ENCODE results near the gene TCF20. TPM values are rescaled to one million over a fixed set of nuclear protein-coding genes. Genes with fewer than 3 reads are reported as not detected.

Gene TCF20
- total RNA-seq, 1 donor from 2014 or later, result 112 TPM

DNA sequence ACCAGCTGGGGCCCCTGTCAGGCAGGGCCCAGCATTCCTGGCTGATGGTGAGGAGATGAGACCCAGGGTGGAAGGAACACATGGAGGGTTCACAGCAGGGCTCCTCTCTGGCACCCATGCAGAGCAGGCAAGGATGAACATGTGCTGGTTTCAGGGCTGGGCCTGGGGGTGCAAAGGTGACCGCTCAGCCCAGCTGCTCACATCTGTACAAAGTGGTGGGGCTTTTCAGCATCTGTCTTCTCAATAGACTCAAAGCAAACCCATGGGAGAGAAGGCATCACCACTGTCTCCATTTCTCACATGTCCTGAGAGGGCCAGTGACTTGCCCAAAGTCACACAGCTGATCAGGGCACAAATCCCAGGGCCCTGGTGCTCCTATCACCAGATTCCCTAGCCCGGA, 27.3 kb upstream of the TCF20 start:
- Mint-ChIP-seq H3K36me3 (ENCODE audit: unreplicated experiment) (no peaks in the 10 kb centered on the region), H3K27ac (ENCODE audit: unreplicated experiment) (no peak overlapping the region), H3K4me1 (ENCODE audit: low read depth, unreplicated experiment) (peaks cover 27% of the 10 kb centered on the region), H3K4me3 (ENCODE audit: unreplicated experiment) (no peak overlapping the region), H3K27me3 (ENCODE audit: unreplicated experiment) (peaks cover 11% of the 10 kb centered on the region), H3K9me3 (ENCODE audit: unreplicated experiment) (peaks cover 4% of the 10 kb centered on the region)
- TF ChIP-seq, protein P1, sequence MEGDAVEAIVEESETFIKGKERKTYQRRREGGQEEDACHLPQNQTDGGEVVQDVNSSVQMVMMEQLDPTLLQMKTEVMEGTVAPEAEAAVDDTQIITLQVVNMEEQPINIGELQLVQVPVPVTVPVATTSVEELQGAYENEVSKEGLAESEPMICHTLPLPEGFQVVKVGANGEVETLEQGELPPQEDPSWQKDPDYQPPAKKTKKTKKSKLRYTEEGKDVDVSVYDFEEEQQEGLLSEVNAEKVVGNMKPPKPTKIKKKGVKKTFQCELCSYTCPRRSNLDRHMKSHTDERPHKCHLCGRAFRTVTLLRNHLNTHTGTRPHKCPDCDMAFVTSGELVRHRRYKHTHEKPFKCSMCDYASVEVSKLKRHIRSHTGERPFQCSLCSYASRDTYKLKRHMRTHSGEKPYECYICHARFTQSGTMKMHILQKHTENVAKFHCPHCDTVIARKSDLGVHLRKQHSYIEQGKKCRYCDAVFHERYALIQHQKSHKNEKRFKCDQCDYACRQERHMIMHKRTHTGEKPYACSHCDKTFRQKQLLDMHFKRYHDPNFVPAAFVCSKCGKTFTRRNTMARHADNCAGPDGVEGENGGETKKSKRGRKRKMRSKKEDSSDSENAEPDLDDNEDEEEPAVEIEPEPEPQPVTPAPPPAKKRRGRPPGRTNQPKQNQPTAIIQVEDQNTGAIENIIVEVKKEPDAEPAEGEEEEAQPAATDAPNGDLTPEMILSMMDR (IDR thresholded peaks at IDR 0.05; ENCODE audit: partially characterized antibody, unreplicated experiment), result no peak
- no peak for DNase-seq

DNA sequence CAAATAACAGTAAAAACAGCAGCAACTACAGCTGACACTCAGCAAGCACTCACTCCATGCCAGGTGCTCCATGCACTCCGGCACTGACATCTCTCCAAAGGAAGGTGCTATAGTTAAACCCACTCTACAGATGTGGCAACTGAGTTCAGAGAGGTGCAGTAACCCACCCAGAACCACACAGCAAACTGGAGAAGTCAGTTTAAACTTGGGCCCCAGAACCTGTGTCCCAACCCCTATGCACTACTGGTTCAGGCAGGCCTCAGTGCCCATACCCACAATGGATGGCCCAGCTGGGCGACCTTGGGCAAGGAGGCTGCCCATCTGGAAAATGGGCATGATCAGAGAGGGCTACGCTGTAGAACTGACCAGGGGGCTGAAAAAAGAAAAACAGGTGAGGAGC, 26.4 kb upstream of the TCF20 start:
- TF ChIP-seq, protein P1 (IDR thresholded peaks at IDR 0.05; ENCODE audit: partially characterized antibody, unreplicated experiment), result no peak
- no peak for DNase-seq
- Mint-ChIP-seq H3K27ac (ENCODE audit: unreplicated experiment) (no peak overlapping the region), H3K9me3 (ENCODE audit: unreplicated experiment) (peaks cover 4% of the 10 kb centered on the region), H3K36me3 (ENCODE audit: unreplicated experiment) (no peaks in the 10 kb centered on the region), H3K4me3 (ENCODE audit: unreplicated experiment) (no peak overlapping the region), H3K4me1 (ENCODE audit: low read depth, unreplicated experiment) (peaks cover 30% of the 10 kb centered on the region), H3K27me3 (ENCODE audit: unreplicated experiment) (peaks cover 11% of the 10 kb centered on the region)

DNA sequence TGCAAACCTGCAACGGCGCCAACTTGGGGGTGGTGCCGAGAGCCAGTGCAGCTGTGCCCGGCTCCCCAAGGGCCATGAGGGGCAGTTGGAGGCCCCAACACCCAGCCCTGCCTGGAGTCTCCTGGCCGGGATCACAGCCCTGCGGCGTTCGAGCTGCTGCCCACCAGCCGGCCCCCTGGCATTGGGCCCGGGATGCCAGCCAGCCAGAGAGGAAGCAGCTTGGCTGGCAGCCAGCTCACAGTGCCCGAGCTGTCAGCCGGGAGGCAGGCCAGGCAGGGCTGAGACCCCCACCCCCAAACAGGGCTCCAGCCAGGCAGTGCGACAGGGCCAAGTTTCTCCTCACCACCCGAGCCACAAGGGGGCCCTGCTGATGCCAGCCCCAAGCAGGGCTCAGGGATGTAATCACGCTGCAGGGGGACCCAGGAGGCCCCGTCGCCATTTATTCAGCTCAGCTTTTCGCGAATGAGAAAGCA, 26.0 kb upstream of the TCF20 start:
- H3K36me3 Mint-ChIP-seq (ENCODE audit: unreplicated experiment), result no peaks in the 10 kb centered on the region
- no peak overlapping the region for H3K27ac Mint-ChIP-seq (ENCODE audit: unreplicated experiment)
- peaks cover 6% of the 10 kb centered on the region for H3K9me3 Mint-ChIP-seq (ENCODE audit: unreplicated experiment)
- DNase-seq, result no peak
- H3K4me1 Mint-ChIP-seq (ENCODE audit: low read depth, unreplicated experiment), result peaks cover 32% of the 10 kb centered on the region
- H3K4me3 Mint-ChIP-seq (ENCODE audit: unreplicated experiment), result no peak overlapping the region
- TF ChIP-seq, protein P1 (IDR thresholded peaks at IDR 0.05; ENCODE audit: partially characterized antibody, unreplicated experiment), result no peak
- H3K27me3 Mint-ChIP-seq (ENCODE audit: unreplicated experiment), result peaks cover 11% of the 10 kb centered on the region

DNA sequence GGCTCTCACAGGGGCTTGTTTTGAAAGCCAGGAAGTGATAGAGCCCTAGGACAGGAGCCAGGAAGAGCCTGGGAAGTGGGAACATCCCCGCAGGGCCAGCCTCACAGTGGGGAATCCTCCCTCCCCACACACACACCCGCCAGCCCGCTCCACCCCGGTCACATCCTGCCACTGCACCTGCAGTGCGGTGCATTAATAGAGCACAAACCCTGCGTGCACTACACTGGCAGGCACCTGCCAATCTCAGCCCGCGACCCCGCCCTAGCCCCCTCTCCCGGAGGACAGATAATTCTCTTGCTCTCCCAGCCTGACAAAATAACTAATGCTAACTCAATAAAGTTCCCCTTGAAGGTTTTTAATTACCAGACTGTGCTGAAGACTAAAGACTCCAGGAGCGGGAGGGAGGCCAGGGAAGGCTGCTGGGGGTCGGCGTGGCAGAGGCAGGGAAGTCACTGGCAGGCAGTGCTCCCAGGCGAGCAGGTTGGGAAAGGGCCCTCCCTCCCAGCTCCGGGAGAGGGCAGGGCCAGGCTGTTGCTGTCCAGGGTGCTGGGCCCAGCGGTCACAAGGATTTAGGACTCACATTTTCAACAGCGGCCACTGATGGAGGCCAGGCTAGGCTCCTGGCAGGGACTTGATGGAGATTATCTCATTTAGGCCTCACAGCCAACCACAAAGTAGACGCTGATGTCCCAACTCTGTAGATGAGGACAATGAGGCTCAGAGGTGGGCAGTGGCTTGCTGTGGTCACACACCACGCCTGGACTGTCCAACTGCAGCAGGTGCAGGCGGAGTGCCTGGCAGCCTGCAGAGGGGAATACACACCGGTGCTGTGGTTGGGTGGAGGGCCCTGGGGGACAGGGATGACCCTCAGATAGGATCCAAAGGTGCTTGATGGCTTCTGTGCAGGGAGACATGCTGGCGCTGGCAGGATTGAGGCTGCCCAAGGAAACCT, 23.9 kb upstream of the TCF20 start:
- H3K4me3 Mint-ChIP-seq (ENCODE audit: unreplicated experiment), result no peak overlapping the region
- no peaks in the 10 kb centered on the region for H3K36me3 Mint-ChIP-seq (ENCODE audit: unreplicated experiment)
- H3K27ac Mint-ChIP-seq (ENCODE audit: unreplicated experiment), result no peak overlapping the region
- DNase-seq, result no peak
- peaks cover 29% of the 10 kb centered on the region for H3K4me1 Mint-ChIP-seq (ENCODE audit: low read depth, unreplicated experiment)
- TF ChIP-seq, protein P1 (IDR thresholded peaks at IDR 0.05; ENCODE audit: partially characterized antibody, unreplicated experiment), result no peak
- H3K27me3 Mint-ChIP-seq (ENCODE audit: unreplicated experiment), result peaks cover 12% of the 10 kb centered on the region
- H3K9me3 Mint-ChIP-seq (ENCODE audit: unreplicated experiment), result peaks cover 6% of the 10 kb centered on the region
